Measurements from ENCODE around the gene VWF.

The VWF gene

GRCh38 chr12:5963515-5963914, 161.0 kb downstream of the VWF start:
- TF ChIP-seq, protein P1, sequence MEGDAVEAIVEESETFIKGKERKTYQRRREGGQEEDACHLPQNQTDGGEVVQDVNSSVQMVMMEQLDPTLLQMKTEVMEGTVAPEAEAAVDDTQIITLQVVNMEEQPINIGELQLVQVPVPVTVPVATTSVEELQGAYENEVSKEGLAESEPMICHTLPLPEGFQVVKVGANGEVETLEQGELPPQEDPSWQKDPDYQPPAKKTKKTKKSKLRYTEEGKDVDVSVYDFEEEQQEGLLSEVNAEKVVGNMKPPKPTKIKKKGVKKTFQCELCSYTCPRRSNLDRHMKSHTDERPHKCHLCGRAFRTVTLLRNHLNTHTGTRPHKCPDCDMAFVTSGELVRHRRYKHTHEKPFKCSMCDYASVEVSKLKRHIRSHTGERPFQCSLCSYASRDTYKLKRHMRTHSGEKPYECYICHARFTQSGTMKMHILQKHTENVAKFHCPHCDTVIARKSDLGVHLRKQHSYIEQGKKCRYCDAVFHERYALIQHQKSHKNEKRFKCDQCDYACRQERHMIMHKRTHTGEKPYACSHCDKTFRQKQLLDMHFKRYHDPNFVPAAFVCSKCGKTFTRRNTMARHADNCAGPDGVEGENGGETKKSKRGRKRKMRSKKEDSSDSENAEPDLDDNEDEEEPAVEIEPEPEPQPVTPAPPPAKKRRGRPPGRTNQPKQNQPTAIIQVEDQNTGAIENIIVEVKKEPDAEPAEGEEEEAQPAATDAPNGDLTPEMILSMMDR (IDR thresholded peaks at IDR 0.05), result no peak

GRCh38 chr12:5960783-5961182, 163.7 kb downstream of the VWF start:
- TF ChIP-seq, protein P1 (IDR thresholded peaks at IDR 0.05), result no peak

DNA sequence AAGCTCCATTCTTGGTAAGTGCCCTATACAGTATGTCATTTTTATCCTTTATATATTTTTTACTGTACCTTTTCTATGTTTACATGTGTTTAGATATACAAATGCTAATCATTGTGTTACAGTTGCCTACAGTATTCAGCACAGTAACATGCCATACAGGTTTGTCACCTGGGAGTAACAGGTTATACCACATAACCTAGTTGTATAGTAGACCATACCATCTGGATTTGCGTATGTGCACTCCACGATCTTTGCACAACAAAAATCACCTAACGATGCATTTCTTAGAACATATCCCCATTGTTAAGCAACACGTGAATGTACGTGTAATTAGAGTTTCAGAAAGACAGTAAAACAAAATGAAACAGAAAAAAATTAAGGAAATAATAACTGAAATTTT, 167.5 kb downstream of the VWF start:
- TF ChIP-seq, protein P1 (IDR thresholded peaks at IDR 0.05), result no peak

DNA sequence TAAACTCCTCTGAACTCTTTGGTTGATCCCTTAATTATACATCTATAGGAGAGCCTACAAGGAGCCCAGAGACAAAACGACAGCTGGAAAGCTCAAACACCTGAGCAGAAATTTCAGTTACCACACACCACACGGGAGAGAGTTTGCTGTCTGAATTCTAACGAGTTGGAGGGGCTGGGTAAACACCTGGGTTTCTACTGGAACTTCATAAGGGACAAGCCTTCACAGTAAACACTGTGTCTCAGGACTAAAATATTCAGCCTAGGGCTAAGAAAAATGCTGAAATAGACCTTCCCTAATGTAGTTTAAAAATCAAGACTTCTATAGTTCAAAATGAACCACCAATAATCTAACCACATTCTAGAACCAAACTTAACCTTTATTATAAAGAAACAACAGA, 169.8 kb downstream of the VWF start:
- TF ChIP-seq, protein P1 (IDR thresholded peaks at IDR 0.05), result no peak

DNA sequence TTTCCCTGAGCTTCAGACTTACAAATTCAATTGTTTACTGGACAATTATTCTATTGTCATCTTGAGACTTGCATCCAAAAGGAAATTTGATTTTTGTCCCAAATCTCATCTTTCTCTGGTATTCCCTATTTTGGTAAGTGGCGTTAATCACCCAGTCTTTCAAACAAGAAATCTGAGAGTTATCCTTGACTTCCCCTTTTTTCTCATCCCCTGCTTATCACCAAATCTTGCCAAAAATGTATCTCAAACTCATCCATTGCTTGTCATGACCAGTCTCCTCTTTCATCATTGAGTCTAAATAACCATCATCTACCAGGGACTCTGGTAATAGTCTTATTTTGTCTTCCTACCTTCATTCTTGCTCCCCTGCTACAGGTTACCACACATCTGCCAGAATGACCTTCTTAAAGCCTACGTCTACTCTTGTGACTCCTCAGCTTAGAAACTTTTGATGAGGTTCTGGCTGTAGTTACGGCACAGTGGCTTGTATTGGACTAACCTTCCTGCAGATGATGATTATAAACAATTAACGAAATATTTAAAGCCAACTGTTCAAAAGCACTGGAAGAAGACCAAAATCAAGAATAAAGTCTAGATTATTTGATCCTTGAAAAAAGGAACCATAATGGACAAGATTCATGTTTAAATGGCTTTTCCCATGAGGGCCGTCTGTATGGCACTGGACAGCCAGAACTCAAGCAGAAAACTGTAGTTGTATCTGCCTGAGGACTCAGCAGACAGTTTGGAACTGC, 170.5 kb downstream of the VWF start:
- TF ChIP-seq, protein P1 (IDR thresholded peaks at IDR 0.05), result no peak

GRCh38 chr12:5952031-5952430, 172.4 kb downstream of the VWF start:
- TF ChIP-seq, protein P1 (IDR thresholded peaks at IDR 0.05), result no peak

DNA sequence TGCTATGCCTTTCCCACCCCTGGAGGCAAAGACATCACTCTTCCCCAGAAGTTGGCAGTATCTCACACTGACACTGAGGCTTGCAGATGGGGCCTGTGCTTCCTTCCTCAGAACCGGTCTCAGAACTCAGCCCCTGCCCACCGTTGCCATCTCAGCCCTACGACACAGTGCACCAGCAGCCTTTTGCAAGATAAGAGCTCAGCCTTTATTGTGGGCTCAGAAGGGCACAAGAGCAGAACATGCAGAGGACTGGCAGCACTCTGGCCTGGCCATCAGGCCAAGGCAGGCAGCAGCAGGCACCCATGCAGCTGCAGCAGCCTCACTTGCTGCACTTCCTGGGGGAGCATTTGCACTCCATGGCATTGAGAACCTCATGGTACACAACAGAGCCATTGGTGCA, 175.8 kb downstream of the VWF start:
- TF ChIP-seq, protein P1 (IDR thresholded peaks at IDR 0.05), result no peak

DNA sequence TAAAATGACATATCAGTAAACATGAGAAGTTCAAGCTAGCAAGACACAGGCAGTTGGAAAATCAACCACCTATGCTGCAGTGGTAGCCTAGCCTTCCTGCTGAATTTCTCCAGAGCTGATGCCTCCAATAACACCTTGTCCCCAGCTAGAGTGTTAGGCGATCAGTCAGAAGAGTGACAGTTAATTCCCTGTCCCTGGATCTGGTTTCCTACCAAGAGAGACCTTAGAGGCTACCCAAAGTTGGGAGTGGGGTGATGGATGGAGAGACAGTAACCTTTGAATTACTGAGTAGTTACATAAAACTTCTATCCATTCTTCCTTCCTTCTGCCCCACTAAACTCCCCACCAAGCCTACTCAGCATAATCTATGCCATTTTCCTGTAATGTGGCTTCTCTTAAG, 177.5 kb downstream of the VWF start:
- TF ChIP-seq, protein P1 (IDR thresholded peaks at IDR 0.05), result no peak

Measured in LNCAP (cell line).